KOPT-K1 (cell line): ENCODE measurements around the gene PARVG.

Experiments used
- H3K27ac ChIP-seq: fragments of 200-600 bp; sonication (generic); 2 replicates; pipeline ENCODE4 v1.5.1; 2016; ENCODE audit warnings: antibody characterized with exemption, mild to moderate bottlenecking, low read depth, low read length; ENCODE audit not compliant: poor library complexity, severe bottlenecking
- H3K36me3 ChIP-seq: fragments of 200-600 bp; sonication (generic); 2 replicates; pipeline ENCODE4 v1.5.1; 2017; ENCODE audit warnings: antibody characterized with exemption, mild to moderate bottlenecking, low read length, moderate library complexity; ENCODE audit not compliant: insufficient read depth
- H3K9me3 ChIP-seq: fragments of 200-600 bp; sonication (generic); 2 replicates; pipeline ENCODE4 v1.5.1; 2017; ENCODE audit warnings: antibody characterized with exemption, low read length, mild to moderate bottlenecking; ENCODE audit not compliant: insufficient read depth, poor library complexity, severe bottlenecking

PARVG gene

GRCh38 chr22:44164031-44164430 is 16.7 kb upstream of the PARVG start:
- Histone ChIP-seq H3K27ac (no peak overlapping the region), H3K36me3 (no peaks in the 10 kb centered on the region), H3K9me3 (no peaks in the 10 kb centered on the region)

GRCh38 chr22:44165286-44165874 is 15.3 kb upstream of the PARVG start:
- Histone ChIP-seq H3K9me3 (no peaks in the 10 kb centered on the region), H3K36me3 (no peaks in the 10 kb centered on the region), H3K27ac (no peak overlapping the region)

- Histone ChIP-seq H3K27ac (no peak overlapping the region), H3K36me3 (no peaks in the 10 kb centered on the region), H3K9me3 (no peaks in the 10 kb centered on the region)
These were observed 14.0 kb upstream of the PARVG start for GRCh38 chr22:44166498-44167276.

- Histone ChIP-seq H3K9me3 (no peaks in the 10 kb centered on the region), H3K36me3 (no peaks in the 10 kb centered on the region), H3K27ac (no peak overlapping the region)
These were observed 13.2 kb upstream of the PARVG start for GRCh38 chr22:44167501-44167900.

- H3K9me3 ChIP-seq: no peaks in the 10 kb centered on the region
- H3K27ac ChIP-seq: no peak overlapping the region
These were observed 12.5 kb upstream of the PARVG start for GRCh38 chr22:44168206-44168605.

GRCh38 chr22:44170470-44170869 is 10.3 kb upstream of the PARVG start:
- H3K27ac ChIP-seq: no peak overlapping the region
- H3K9me3 ChIP-seq: no peaks in the 10 kb centered on the region
- H3K36me3 ChIP-seq: no peaks in the 10 kb centered on the region

More at GRCh38 chr22:44168206-44168605, 12.5 kb upstream of the PARVG start:
- no peaks in the 10 kb centered on the region for H3K36me3 ChIP-seq

GRCh38 chr22:44171561-44171960 is 9.2 kb upstream of the PARVG start:
- no peak overlapping the region for H3K27ac ChIP-seq
- no peaks in the 10 kb centered on the region for H3K9me3 ChIP-seq
- H3K36me3 ChIP-seq: no peaks in the 10 kb centered on the region

- Histone ChIP-seq H3K9me3 (no peaks in the 10 kb centered on the region), H3K36me3 (no peaks in the 10 kb centered on the region), H3K27ac (no peak overlapping the region)
These were observed 8.2 kb upstream of the PARVG start for GRCh38 chr22:44172370-44173108.

- Histone ChIP-seq H3K27ac (no peak overlapping the region), H3K36me3 (no peaks in the 10 kb centered on the region), H3K9me3 (no peaks in the 10 kb centered on the region)
These were observed 7.6 kb upstream of the PARVG start for GRCh38 chr22:44173154-44173553.

- H3K27ac ChIP-seq: no peak overlapping the region
- no peaks in the 10 kb centered on the region for H3K9me3 ChIP-seq
- H3K36me3 ChIP-seq: no peaks in the 10 kb centered on the region
These were observed 5.0 kb upstream of the PARVG start for GRCh38 chr22:44175676-44176075.

- Histone ChIP-seq H3K9me3 (no peaks in the 10 kb centered on the region), H3K36me3 (peaks cover 11% of the 10 kb centered on the region), H3K27ac (no peak overlapping the region)
These were observed 1.3 kb upstream of the PARVG start for GRCh38 chr22:44179196-44179988.

- Histone ChIP-seq H3K9me3 (no peaks in the 10 kb centered on the region), H3K27ac (peak overlapping the region; percentile 84), H3K36me3 (peaks cover 19% of the 10 kb centered on the region)
These were observed 578 bp upstream of the PARVG start for GRCh38 chr22:44179989-44180705.

- H3K27ac ChIP-seq: peak overlapping the region; percentile 84
- peaks cover 30% of the 10 kb centered on the region for H3K36me3 ChIP-seq
- H3K9me3 ChIP-seq: no peaks in the 10 kb centered on the region
These were observed 547 bp downstream of the PARVG start for GRCh38 chr22:44181033-44181911.
